ENCODE data around the gene UBR4.

GRCh38 chr1:19149736-19150135 is 60.3 kb downstream of the UBR4 start:
- TF ChIP-seq POLR2AphosphoS5 (IDR thresholded peaks at IDR 0.05; ENCODE audit: low read depth, low read length), result no peak
- no peak for TF ChIP-seq POLR2A (IDR thresholded peaks at IDR 0.05; ENCODE audit: low read depth, low read length)
- no peak for TF ChIP-seq TAF1 (IDR thresholded peaks at IDR 0.05; ENCODE audit: borderline replicate concordance, low read depth, low read length)
